CD4-positive, CD25-positive, alpha-beta regulatory T cell (primary cell): ENCODE measurements around the gene GOLGA8K. TPM values are rescaled to one million over a fixed set of nuclear protein-coding genes. Genes with fewer than 3 reads are reported as not detected.
"Not testable (repeated sequence)": the region's sequence is repeated elsewhere in the genome, so short reads cannot be mapped to it uniquely, and the experiment has no call there.

ENCODE experiments used
- ATAC-seq, 2 donors: fragments of 150-1000 bp; cut with Tn5 transposase; one replicate each; pipeline ENCODE4 v1.10.0; 2021; ENCODE audit warnings: low read depth in 2 of 2, moderate number of reproducible peaks in 2 of 2, moderate library complexity in 1 of 2
- DNase-seq, 3 donors: peaks; one replicate each; pipeline versions ENCODE4 v3.0.0 to v3.0.0-alpha.2; 2012 to 2022; ENCODE audit warnings: mixed read lengths in 1 of 3
- H3K27ac ChIP-seq: one replicate; pipeline ENCODE4 v1.7.0; 2013; ENCODE audit warnings: mild to moderate bottlenecking, low read length; ENCODE audit not compliant: insufficient read depth, poor library complexity, severe bottlenecking
- H3K27me3 ChIP-seq: one replicate; pipeline ENCODE4 v1.7.0; 2013; ENCODE audit warnings: low read length; ENCODE audit not compliant: control insufficient read depth, insufficient read depth
- H3K36me3 ChIP-seq: one replicate; pipeline ENCODE4 v1.7.0; 2013; ENCODE audit warnings: mild to moderate bottlenecking, low read length, moderate library complexity; ENCODE audit not compliant: control insufficient read depth, insufficient read depth
- H3K4me1 ChIP-seq: 2 replicates; pipeline ENCODE4 v1.7.0; 2013; ENCODE audit warnings: mild to moderate bottlenecking, low read length; ENCODE audit not compliant: insufficient read depth, control insufficient read depth, poor library complexity, severe bottlenecking
- H3K4me3 ChIP-seq: one replicate; pipeline ENCODE4 v1.7.0; 2013; ENCODE audit warnings: low read depth, mild to moderate bottlenecking, low read length, moderate library complexity
- H3K9me3 ChIP-seq, 2 experiments: 1 replicate in 1 of 2; 2 replicates in 1 of 2; pipeline ENCODE4 v1.7.0; 2013; ENCODE audit warnings: low read length in 2 of 2, mild to moderate bottlenecking in 1 of 2, moderate library complexity in 1 of 2; ENCODE audit not compliant: control insufficient read depth in 2 of 2
- H3K27ac Mint-ChIP-seq, 3 donors: one replicate each; pipeline ENCODE4 v1.8.0; 2020 to 2022; ENCODE audit warnings: mild to moderate bottlenecking in 3 of 3, mixed read lengths in 3 of 3, moderate library complexity in 2 of 3
- H3K27me3 Mint-ChIP-seq: one replicate; pipeline ENCODE4 v1.8.0; 2022; ENCODE audit warnings: mild to moderate bottlenecking, mixed read lengths
- H3K36me3 Mint-ChIP-seq: one replicate; pipeline ENCODE4 v1.8.0; 2020; ENCODE audit warnings: mixed read lengths
- H3K4me1 Mint-ChIP-seq, 4 donors: one replicate each; pipeline ENCODE4 v1.8.0; 2020 to 2022; ENCODE audit warnings: mixed read lengths in 4 of 4, mild to moderate bottlenecking in 1 of 4
- H3K4me3 Mint-ChIP-seq, 4 donors: one replicate each; pipeline ENCODE4 v1.8.0; 2020 to 2022; ENCODE audit warnings: mild to moderate bottlenecking in 4 of 4, mixed read lengths in 4 of 4, moderate library complexity in 3 of 4
- H3K9me3 Mint-ChIP-seq, 7 donors: one replicate each; pipeline ENCODE4 v1.8.0; 2020 to 2022; ENCODE audit warnings: mixed read lengths in 7 of 7, mild to moderate bottlenecking in 3 of 7, moderate library complexity in 2 of 7
- polyA plus RNA-seq, 4 donors: library from polyadenylated mRNA; unstranded; fragments of 300-500 nt; fragmentation: Illumina TruSeq; gene quantifications; one replicate each; pipeline ENCODE4 v1.2.3, GENCODE V29; 2021
- total RNA-seq: library from RNA; stranded (reverse); gene quantifications from one replicate; pipeline ENCODE4 v1.2.3, GENCODE V29; 2022

The GOLGA8K gene
- total and polyA plus RNA-seq, 5 donors from 2014 or later, result not detected

GRCh38 chr15:32350563-32351220, 52.4 kb downstream of the GOLGA8K start:
- not testable (repeated sequence) for H3K36me3 Mint-ChIP-seq, ATAC-seq, H3K4me3 ChIP-seq, H3K27ac Mint-ChIP-seq, H3K9me3 ChIP-seq, H3K4me1 ChIP-seq, DNase-seq, H3K27me3 Mint-ChIP-seq, H3K27ac ChIP-seq, H3K27me3 ChIP-seq, H3K4me3 Mint-ChIP-seq, H3K9me3 Mint-ChIP-seq, H3K36me3 ChIP-seq, H3K4me1 Mint-ChIP-seq

- H3K36me3 ChIP-seq, DNase-seq, H3K27ac ChIP-seq, H3K4me3 ChIP-seq, H3K27me3 Mint-ChIP-seq, H3K9me3 ChIP-seq, H3K4me1 Mint-ChIP-seq, H3K27ac Mint-ChIP-seq, H3K27me3 ChIP-seq, H3K36me3 Mint-ChIP-seq, H3K9me3 Mint-ChIP-seq, H3K4me1 ChIP-seq: not testable (repeated sequence)
- peak overlapping the region in 1 of 4 donors; percentile 43 for H3K4me3 Mint-ChIP-seq
- ATAC-seq, result peak; percentile 12 to 35
These were observed 56.1 kb downstream of the GOLGA8K start for GRCh38 chr15:32347037-32347436.

DNA sequence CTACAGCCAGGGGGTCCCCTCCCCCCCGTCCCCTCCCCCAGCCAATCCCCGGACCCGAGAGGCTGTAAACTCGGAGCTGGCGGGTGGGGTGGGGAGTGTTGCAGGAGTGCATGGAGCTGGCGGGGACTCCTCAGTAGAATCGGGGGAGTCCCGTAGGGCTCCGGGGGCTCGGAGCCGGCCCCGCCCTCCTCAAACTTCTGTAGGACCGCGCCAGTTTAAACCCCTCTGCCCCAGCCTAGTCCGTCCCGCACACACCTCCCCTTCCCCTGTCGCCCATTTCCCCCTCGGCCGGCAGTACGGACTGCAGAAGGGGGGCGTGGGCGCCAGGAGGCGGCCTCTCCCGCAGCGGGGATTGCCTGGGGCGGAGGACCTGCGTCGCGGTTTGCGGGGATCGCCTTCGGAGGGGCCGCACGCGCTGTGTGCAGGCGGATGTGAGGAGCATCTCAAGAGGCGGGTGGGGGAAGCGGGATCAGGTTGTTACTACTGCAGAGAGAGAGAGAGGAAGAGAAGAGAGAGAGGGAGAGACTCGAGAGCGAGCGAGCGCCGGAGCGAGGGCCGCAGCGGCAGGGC, 57.0 kb downstream of the GOLGA8K start:
- H3K27me3 Mint-ChIP-seq, H3K27ac Mint-ChIP-seq, DNase-seq, H3K9me3 ChIP-seq, H3K4me3 ChIP-seq, H3K4me1 Mint-ChIP-seq, H3K36me3 Mint-ChIP-seq, H3K27ac ChIP-seq, H3K27me3 ChIP-seq, H3K4me1 ChIP-seq, H3K36me3 ChIP-seq, H3K9me3 Mint-ChIP-seq: not testable (repeated sequence)
- ATAC-seq, result peak; percentile 38 to 50
- peak overlapping the region in 1 of 4 donors; percentile 48 for H3K4me3 Mint-ChIP-seq

DNA sequence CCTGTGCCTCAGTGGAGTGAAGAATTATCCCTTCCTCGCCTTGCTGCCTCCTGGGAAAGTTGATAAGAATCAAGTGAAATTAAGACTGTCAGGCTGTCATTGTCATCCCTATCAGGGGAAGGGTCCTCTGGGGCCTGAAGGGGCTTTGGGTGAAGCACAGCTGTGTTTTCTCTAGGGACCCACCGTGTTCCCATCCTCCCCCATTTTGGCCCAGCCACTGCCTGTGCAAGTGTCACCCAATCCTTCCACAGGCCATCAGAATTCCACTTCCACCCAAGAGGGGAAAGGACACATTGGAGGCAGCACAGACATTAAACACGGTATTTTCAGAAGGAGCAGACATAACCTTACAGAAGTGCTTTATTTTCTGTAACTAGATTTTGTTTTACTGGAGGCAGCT, 59.2 kb downstream of the GOLGA8K start:
- H3K4me1 ChIP-seq, H3K9me3 Mint-ChIP-seq, H3K36me3 ChIP-seq, H3K27me3 ChIP-seq, H3K4me3 ChIP-seq, H3K36me3 Mint-ChIP-seq, DNase-seq, H3K27me3 Mint-ChIP-seq, H3K9me3 ChIP-seq, H3K4me1 Mint-ChIP-seq, ATAC-seq, H3K27ac ChIP-seq: not testable (repeated sequence)
- H3K4me3 Mint-ChIP-seq, result peak overlapping the region in 1 of 4 donors; percentile 46
- H3K27ac Mint-ChIP-seq, result peak overlapping the region in 1 of 3 donors; percentile 79

Other genes with a start within 250 kb of the GOLGA8K start
- not detected for gene GOLGA8O, start 52.3 kb upstream of the GOLGA8K start, total RNA-seq
- not detected for gene GOLGA8O, start 52.3 kb upstream of the GOLGA8K start, polyA plus RNA-seq
- 1.4 TPM for gene GOLGA8N, start 190.2 kb upstream of the GOLGA8K start, total RNA-seq
- under 1 TPM in 1 of 4 donors, not detected in 3; 0.06 TPM for gene GOLGA8N, start 190.2 kb upstream of the GOLGA8K start, polyA plus RNA-seq
- gene ARHGAP11A, start 212.2 kb upstream of the GOLGA8K start, total RNA-seq, result 20.3 TPM
- gene ARHGAP11A, start 212.2 kb upstream of the GOLGA8K start, polyA plus RNA-seq, result 1 to 10 TPM; 3.0 to 9.2 (median 5.2) TPM
- gene SCG5, start 238.4 kb upstream of the GOLGA8K start, total RNA-seq, result 1.7 TPM
- 1 to 10 TPM in 1 of 4 donors, under 1 TPM in 3; 0.28 to 1.8 (median 0.85) TPM for gene SCG5, start 238.4 kb upstream of the GOLGA8K start, polyA plus RNA-seq